ENCODE results near the gene SPTBN1.

DNA sequence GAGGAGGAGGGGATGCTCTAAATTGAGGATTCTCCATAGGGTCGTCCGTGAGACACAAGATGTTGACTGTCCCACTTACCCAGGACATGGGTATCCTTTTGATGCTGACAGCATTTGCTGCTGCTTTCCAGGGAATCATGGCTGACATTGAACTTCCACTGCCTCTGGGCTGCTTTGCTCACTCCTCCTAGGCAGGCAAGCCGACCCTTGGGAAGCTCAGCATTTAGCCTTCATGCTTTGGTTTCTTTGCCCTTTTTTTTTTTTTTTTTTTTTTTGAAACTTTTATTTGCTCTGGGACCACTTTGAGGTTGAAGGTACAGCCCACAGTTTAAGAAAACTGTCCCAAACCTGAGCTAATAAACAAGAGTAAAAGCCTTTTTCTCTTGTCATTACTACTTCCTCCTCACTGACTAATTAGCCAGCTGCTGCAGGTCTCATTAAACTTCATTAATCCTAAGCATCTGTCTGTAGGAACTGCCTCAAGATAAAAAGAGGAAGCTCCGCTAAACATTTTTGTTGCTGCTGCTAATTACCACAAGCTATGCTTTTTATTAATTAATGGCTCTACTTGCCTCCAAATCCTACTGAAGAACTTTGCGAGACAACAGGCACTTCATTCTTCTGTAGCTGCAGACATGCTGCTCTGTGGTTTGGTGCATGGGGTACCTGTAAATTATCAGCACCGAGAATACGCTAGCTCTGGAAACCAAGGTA is 125.4 kb downstream of the SPTBN1 start:
- TF ChIP-seq, protein P1, sequence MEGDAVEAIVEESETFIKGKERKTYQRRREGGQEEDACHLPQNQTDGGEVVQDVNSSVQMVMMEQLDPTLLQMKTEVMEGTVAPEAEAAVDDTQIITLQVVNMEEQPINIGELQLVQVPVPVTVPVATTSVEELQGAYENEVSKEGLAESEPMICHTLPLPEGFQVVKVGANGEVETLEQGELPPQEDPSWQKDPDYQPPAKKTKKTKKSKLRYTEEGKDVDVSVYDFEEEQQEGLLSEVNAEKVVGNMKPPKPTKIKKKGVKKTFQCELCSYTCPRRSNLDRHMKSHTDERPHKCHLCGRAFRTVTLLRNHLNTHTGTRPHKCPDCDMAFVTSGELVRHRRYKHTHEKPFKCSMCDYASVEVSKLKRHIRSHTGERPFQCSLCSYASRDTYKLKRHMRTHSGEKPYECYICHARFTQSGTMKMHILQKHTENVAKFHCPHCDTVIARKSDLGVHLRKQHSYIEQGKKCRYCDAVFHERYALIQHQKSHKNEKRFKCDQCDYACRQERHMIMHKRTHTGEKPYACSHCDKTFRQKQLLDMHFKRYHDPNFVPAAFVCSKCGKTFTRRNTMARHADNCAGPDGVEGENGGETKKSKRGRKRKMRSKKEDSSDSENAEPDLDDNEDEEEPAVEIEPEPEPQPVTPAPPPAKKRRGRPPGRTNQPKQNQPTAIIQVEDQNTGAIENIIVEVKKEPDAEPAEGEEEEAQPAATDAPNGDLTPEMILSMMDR (IDR thresholded peaks at IDR 0.05; ENCODE audit: low read length): no peak
- no peak for TF ChIP-seq EZH2 (IDR thresholded peaks at IDR 0.05; ENCODE audit: borderline replicate concordance, low read length)

Measured in OCI-LY1 (cell line).